ENCODE measurements around the gene ESRP2. TPM values are rescaled to one million over a fixed set of nuclear protein-coding genes. Genes with fewer than 3 reads are reported as not detected.

ESRP2 gene
- total and polyA plus RNA-seq, 9 of the 15 experiments (the other 6 are each of a cell fraction or from before 2014, with no cell fraction given): 0.05 to 0.15 (median 0.07) TPM; not detected in 6

GRCh38 chr16:68187505-68187904 lies 48.4 kb downstream of the ESRP2 start:
- no peak overlapping the region for H3K27ac ChIP-seq (ENCODE audit: extremely low read depth, low read depth, low read length)

GRCh38 chr16:68186877-68187276 lies 49.0 kb downstream of the ESRP2 start:
- peaks cover 84% of the 10 kb centered on the region for H3K36me3 ChIP-seq (ENCODE audit: control insufficient read depth, insufficient read depth, low read length)
- DNase-seq (ENCODE audit: extremely low read depth in 1 of 4, low spot score in 3 of 4) (no peak), ATAC-seq (no peak), FAIRE-seq (no peak)
- no peaks in the 10 kb centered on the region for H3K9me1 ChIP-seq (ENCODE audit: control insufficient read depth, insufficient read depth, low read length)
- in situ Hi-C loops (cut with MboI): no loop called here
- no peak overlapping the region for H3K4me2 ChIP-seq (ENCODE audit: insufficient read depth, low read length)
- no TSS peak for BruUV-seq (replicated peaks)
- no peak overlapping the region for H3K27ac ChIP-seq (ENCODE audit: extremely low read depth, low read depth, low read length)
- peaks cover 0 to 6% of the 10 kb centered on the region in 2 experiments; a peak in 1 of 5 replicates for H3K4me1 ChIP-seq (replicated peaks in 1 of 2; ENCODE audit: control insufficient read depth in 2 of 2, insufficient read depth in 2 of 2, low read length in 2 of 2)
- POLR2A ChIA-PET: interaction anchor here (0.6 to 2.1 kb wide), 3 partner anchors 8 to 67 kb away, joined by 3 to 8 read pairs (median 5); no protein-coding TSS in a partner anchor
- CTCF ChIA-PET (ENCODE audit: low intra/inter-chr PET ratio): no interaction called here
- 89% methylated on average over 4 of the region's 7 CpGs for WGBS (ENCODE audit: insufficient coverage, low coverage, missing lambda C conversion rate)
- no peak overlapping the region for H2AFZ ChIP-seq (ENCODE audit: low read depth, low read length)
- no peaks in the 10 kb centered on the region for H4K20me1 ChIP-seq (replicated peaks; ENCODE audit: control insufficient read depth, insufficient read depth, low read length)
- no peak overlapping the region for H3K4me3 ChIP-seq
- H3K9ac ChIP-seq (ENCODE audit: insufficient read depth in 1 of 2, low read depth in 2 of 2, low read length in 2 of 2): no peak overlapping the region
- intact Hi-C loops (cut with micrococcal nuclease): no loop called here
- no peaks in the 10 kb centered on the region; the same call in 2 of the 3 replicates for H3K79me2 ChIP-seq (ENCODE audit: control insufficient read depth, insufficient read depth, low read length)
- H3K9me3 ChIP-seq (replicated peaks; ENCODE audit: control insufficient read depth, insufficient read depth, low read depth, low read length): no peaks in the 10 kb centered on the region
- no peaks in the 10 kb centered on the region for H3K27me3 ChIP-seq (ENCODE audit: control insufficient read depth in 2 of 2, insufficient read depth in 2 of 2, low read length in 2 of 2)
- TF ChIP-seq ZBTB7A (IDR thresholded peaks at IDR 0.05; ENCODE audit: borderline replicate concordance, control insufficient read depth, low read depth, low read length): no peak
- TF ChIP-seq GTF2F1 (IDR thresholded peaks at IDR 0.05; ENCODE audit: low read depth, low read length): no peak
- no peak for TF ChIP-seq ZC3H4 (CRISPR knock-in tag; IDR thresholded peaks at IDR 0.05; ENCODE audit: borderline replicate concordance)
- peak; percentile 86 for TF ChIP-seq RBM22 (IDR thresholded peaks at IDR 0.05; ENCODE audit: low read depth, low read length, poor library complexity, severe bottlenecking)
- no peak for TF ChIP-seq ZNF699 (CRISPR knock-in tag; IDR thresholded peaks at IDR 0.05; ENCODE audit: insufficient replicate concordance)
- TF ChIP-seq SNRNP70 (optimal IDR thresholded peaks at IDR 0.05; ENCODE audit: low read depth, low read length): no peak
- peak; percentile 55 for TF ChIP-seq POLR2G (IDR thresholded peaks at IDR 0.05; ENCODE audit: low read depth, low read length)
- TF ChIP-seq CEBPZ (IDR thresholded peaks at IDR 0.05; ENCODE audit: borderline replicate concordance, low read depth, low read length): no peak
- 0 out of 2 replicates have a peak, but pooled peaks have one; percentile 10 for TF ChIP-seq STAG1 (CRISPR knock-in tag; IDR thresholded peaks at IDR 0.05; ENCODE audit: borderline replicate concordance)
- TF ChIP-seq CBFA2T2 (conservative IDR thresholded peaks at IDR 0.05): no peak
- no peak for TF ChIP-seq HLTF (IDR thresholded peaks at IDR 0.05)
- TF ChIP-seq ERF (CRISPR knock-in tag; IDR thresholded peaks at IDR 0.05): no peak

More at GRCh38 chr16:68187505-68187904, 48.4 kb downstream of the ESRP2 start:
- Histone ChIP-seq H4K20me1 (replicated peaks; ENCODE audit: control insufficient read depth, insufficient read depth, low read length) (no peaks in the 10 kb centered on the region), H3K4me3 (no peak overlapping the region), H3K36me3 (ENCODE audit: control insufficient read depth, insufficient read depth, low read length) (peaks cover 83% of the 10 kb centered on the region), H3K9me3 (replicated peaks; ENCODE audit: control insufficient read depth, insufficient read depth, low read depth, low read length) (no peaks in the 10 kb centered on the region), H3K4me2 (ENCODE audit: insufficient read depth, low read length) (no peak overlapping the region), H3K27me3 (ENCODE audit: control insufficient read depth in 2 of 2, insufficient read depth in 2 of 2, low read length in 2 of 2) (no peaks in the 10 kb centered on the region), H3K9me1 (ENCODE audit: control insufficient read depth, insufficient read depth, low read length) (no peaks in the 10 kb centered on the region), H2AFZ (ENCODE audit: low read depth, low read length) (no peak overlapping the region), H3K9ac (ENCODE audit: insufficient read depth in 1 of 2, low read depth in 2 of 2, low read length in 2 of 2) (no peak overlapping the region), H3K79me2 (ENCODE audit: control insufficient read depth, insufficient read depth, low read length) (peaks cover 3% of the 10 kb centered on the region; the same call in 2 of the 3 replicates), H3K4me1 (replicated peaks in 1 of 2; ENCODE audit: control insufficient read depth in 2 of 2, insufficient read depth in 2 of 2, low read length in 2 of 2) (peaks cover 0 to 6% of the 10 kb centered on the region in 2 experiments; a peak in 1 of 5 replicates)
- no peak for ATAC-seq
- ChIA-PET CTCF (ENCODE audit: low intra/inter-chr PET ratio) (no interaction called here), POLR2A (interaction anchor here (0.6 to 2.1 kb wide), 3 partner anchors 9 to 68 kb away, joined by 3 to 8 read pairs (median 5); no protein-coding TSS in a partner anchor)
- BruUV-seq (replicated peaks): no TSS peak
- WGBS (ENCODE audit: insufficient coverage, low coverage, missing lambda C conversion rate): 100% methylated on average over 2 of the region's 2 CpGs
- FAIRE-seq: no peak
- in situ Hi-C loops (cut with MboI): no loop called here
- TF ChIP-seq ZNF184 (CRISPR knock-in tag; IDR thresholded peaks at IDR 0.05) (peak; percentile 95), RAD51 (IDR thresholded peaks at IDR 0.05; ENCODE audit: borderline replicate concordance, low read depth) (no peak)
- DNase-seq (ENCODE audit: extremely low read depth in 1 of 4, low spot score in 3 of 4): no peak
- intact Hi-C loops (cut with micrococcal nuclease): no loop called here

All from K562 (cell line).